Neural cell (in vitro differentiated cells): ENCODE measurements around the gene CCDC149. TPM values are rescaled to one million over a fixed set of nuclear protein-coding genes. Genes with fewer than 3 reads are reported as not detected.

Experiments
- H2AFZ ChIP-seq: fragments of 200-600, 300-800 bp; sonication (generic), shearing (Covaris generic); 2 replicates; pipeline ENCODE4 v1.6.0; 2014; ENCODE audit warnings: low read depth, mild to moderate bottlenecking, antibody characterized with exemption, low read length, moderate library complexity
- H3F3A ChIP-seq: fragments of 200-600 bp; shearing (Covaris generic); 2 replicates; pipeline ENCODE4 v1.6.1; 2016; ENCODE audit warnings: mild to moderate bottlenecking, moderate library complexity, mixed read lengths, antibody characterized with exemption, low read length; ENCODE audit not compliant: insufficient read depth, poor library complexity, severe bottlenecking
- H3K27ac ChIP-seq: fragments of 200-600, 300-800 bp; sonication (generic), shearing (Covaris generic); 2 replicates; pipeline ENCODE4 v1.5.1; 2014; ENCODE audit warnings: mild to moderate bottlenecking, low read length, moderate library complexity
- H3K27me3 ChIP-seq: fragments of 300-800, 200-600 bp; sonication (generic), shearing (Covaris generic); 2 replicates; pipeline ENCODE4 v1.6.0; 2014; ENCODE audit warnings: mild to moderate bottlenecking, low read depth, low read length, moderate library complexity; ENCODE audit not compliant: insufficient read depth
- H3K36me3 ChIP-seq: fragments of 300-800, 200-600 bp; sonication (generic), shearing (Covaris generic); 2 replicates; pipeline ENCODE4 v1.5.1; 2014; ENCODE audit warnings: mild to moderate bottlenecking, antibody characterized with exemption, low read length, moderate library complexity; ENCODE audit not compliant: insufficient read depth
- H3K4me2 ChIP-seq: fragments of 300-800, 200-600 bp; sonication (generic), shearing (Covaris generic); 2 replicates; pipeline ENCODE4 v1.6.0; 2014; ENCODE audit warnings: mild to moderate bottlenecking, low read length
- H3K4me3 ChIP-seq: fragments of 300-800, 200-600 bp; sonication (generic), shearing (Covaris generic); 2 replicates; pipeline ENCODE4 v1.5.1; 2014; ENCODE audit warnings: mild to moderate bottlenecking, low read length, moderate library complexity
- H3K79me2 ChIP-seq: fragments of 200-600 bp; shearing (Covaris generic); replicated peaks from 2 replicates; pipeline ENCODE4 v1.6.0; 2014; ENCODE audit warnings: mild to moderate bottlenecking, low read length, moderate library complexity; ENCODE audit not compliant: insufficient read depth
- H3K9ac ChIP-seq: fragments of 300-800, 200-600 bp; sonication (generic), shearing (Covaris generic); 2 replicates; pipeline ENCODE4 v1.6.1; 2016; ENCODE audit warnings: mild to moderate bottlenecking, low read length, mixed read lengths
- H3K9me2 ChIP-seq: fragments of 200-600 bp; shearing (Covaris generic); 2 replicates; pipeline ENCODE4 v1.6.1; 2016; ENCODE audit warnings: mild to moderate bottlenecking, low read length, mixed read lengths; ENCODE audit not compliant: insufficient read depth
- H3K9me3 ChIP-seq: fragments of 200-600, 300-800 bp; sonication (generic), shearing (Covaris generic); 2 replicates; pipeline ENCODE4 v1.6.1; 2016; ENCODE audit warnings: mild to moderate bottlenecking, mixed run types, low read length, moderate library complexity, mixed read lengths
- H4K20me1 ChIP-seq: fragments of 200-600 bp; shearing (Covaris generic); 2 replicates; pipeline ENCODE4 v1.6.1; 2016; ENCODE audit warnings: mild to moderate bottlenecking, mixed run types; ENCODE audit not compliant: insufficient read depth
- EP300 ChIP-seq: fragments of 450-650 bp; conservative IDR thresholded peaks from 2 replicates; pipeline ENCODE4 v1.6.1; 2014; ENCODE audit warnings: antibody characterized with exemption, mild to moderate bottlenecking, moderate library complexity; ENCODE audit not compliant: poor library complexity, severe bottlenecking
- EZH2 ChIP-seq: fragments of 200-600, 300-800 bp; shearing (Covaris generic), sonication (generic); IDR thresholded peaks from 2 replicates; pipeline ENCODE4 v1.6.1; 2014; ENCODE audit warnings: antibody characterized with exemption, low read length, borderline replicate concordance, mild to moderate bottlenecking; ENCODE audit not compliant: insufficient read depth, poor library complexity, severe bottlenecking
- MXI1 ChIP-seq: fragments of 450-650 bp; conservative IDR thresholded peaks from 2 replicates; pipeline ENCODE4 v1.6.1; 2014; ENCODE audit warnings: antibody characterized with exemption, mild to moderate bottlenecking; ENCODE audit not compliant: poor library complexity, severe bottlenecking
- POLR2AphosphoS5 ChIP-seq: IDR thresholded peaks from 2 replicates; pipeline ENCODE4 v1.6.1; 2012
- RAD21 ChIP-seq: fragments of 450-650 bp; conservative IDR thresholded peaks from 2 replicates; pipeline ENCODE4 v1.6.1; 2014; ENCODE audit warnings: antibody characterized with exemption, mild to moderate bottlenecking, moderate library complexity
- SMC3 ChIP-seq: fragments of 450-650 bp; conservative IDR thresholded peaks from 2 replicates; pipeline ENCODE4 v1.6.1; 2014; ENCODE audit warnings: antibody characterized with exemption, mild to moderate bottlenecking, moderate library complexity; ENCODE audit not compliant: poor library complexity
- TAF1 ChIP-seq: IDR thresholded peaks from 2 replicates; pipeline ENCODE4 v1.6.1; 2012; ENCODE audit warnings: low read depth
- polyA plus RNA-seq: library from polyadenylated mRNA; depleted of rRNA; stranded (reverse); fragments of >200 nt; gene quantifications from 2 replicates; pipeline ENCODE4 v1.2.3, GENCODE V29; 2014
- TF ChIP-seq, protein P1 (sequence below): IDR thresholded peaks from 2 replicates; pipeline ENCODE4 v1.6.1; 2012; ENCODE audit warnings: borderline replicate concordance
- TF ChIP-seq, protein P2 (sequence below): fragments of 450-650 bp; IDR thresholded peaks from 2 replicates; pipeline ENCODE4 v1.5.1; 2014; ENCODE audit warnings: antibody characterized with exemption, mild to moderate bottlenecking, moderate library complexity; ENCODE audit not compliant: poor library complexity, severe bottlenecking

CCDC149 gene
- polyA plus RNA-seq, 1 donor from 2014 or later, result 6.6 TPM

DNA sequence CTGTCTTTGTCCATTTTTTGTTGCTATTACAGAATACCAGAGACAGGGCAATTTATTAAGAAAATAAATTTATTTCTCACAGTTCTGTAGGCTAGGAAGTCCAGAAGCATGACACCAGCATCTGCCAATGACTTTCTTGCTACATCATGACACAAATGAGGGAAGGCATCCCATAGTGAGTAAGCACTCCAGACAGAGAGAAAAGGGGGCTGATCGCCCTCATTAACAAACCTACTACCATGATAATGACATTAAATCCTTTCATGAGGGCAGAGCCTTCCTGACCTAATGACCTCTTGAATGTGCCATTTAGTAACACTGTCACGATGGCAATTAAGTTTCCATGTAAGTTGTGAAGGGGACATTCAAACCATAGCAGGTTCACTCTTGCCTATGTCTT lies 20.1 kb downstream of the CCDC149 start:
- H3K9me2 ChIP-seq, result no peaks in the 10 kb centered on the region
- no peak overlapping the region for H3K27ac ChIP-seq
- no peaks in the 10 kb centered on the region for H3K36me3 ChIP-seq
- H4K20me1 ChIP-seq, result no peaks in the 10 kb centered on the region
- no peaks in the 10 kb centered on the region for H3F3A ChIP-seq
- H3K4me3 ChIP-seq, result no peak overlapping the region
- no peaks in the 10 kb centered on the region for H3K79me2 ChIP-seq
- H3K9ac ChIP-seq, result no peak overlapping the region
- H3K9me3 ChIP-seq, result no peaks in the 10 kb centered on the region
- no peak for TF ChIP-seq POLR2AphosphoS5
- no peak overlapping the region for H2AFZ ChIP-seq
- H3K4me2 ChIP-seq, result no peak overlapping the region
- H3K27me3 ChIP-seq, result no peaks in the 10 kb centered on the region

DNA sequence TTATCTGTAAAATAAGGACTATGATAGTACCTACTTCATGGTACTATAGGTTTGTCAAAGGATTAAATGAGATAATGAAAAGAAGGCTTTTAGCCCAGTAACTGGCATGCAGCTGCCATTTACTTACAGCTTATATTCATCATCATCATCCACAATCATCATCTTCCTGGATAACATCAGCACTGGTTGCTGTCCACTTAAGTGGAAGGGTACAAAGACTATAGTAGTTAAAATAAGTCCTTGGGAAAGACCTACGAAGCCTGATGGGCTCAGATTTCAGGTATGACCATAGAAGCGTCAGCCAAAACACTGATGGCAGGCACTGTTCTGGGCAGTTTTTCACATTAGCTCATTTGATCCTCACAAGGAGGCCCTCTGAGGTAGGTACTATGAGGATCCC lies 20.6 kb downstream of the CCDC149 start:
- no peak for TF ChIP-seq TAF1
- TF ChIP-seq, protein P1, sequence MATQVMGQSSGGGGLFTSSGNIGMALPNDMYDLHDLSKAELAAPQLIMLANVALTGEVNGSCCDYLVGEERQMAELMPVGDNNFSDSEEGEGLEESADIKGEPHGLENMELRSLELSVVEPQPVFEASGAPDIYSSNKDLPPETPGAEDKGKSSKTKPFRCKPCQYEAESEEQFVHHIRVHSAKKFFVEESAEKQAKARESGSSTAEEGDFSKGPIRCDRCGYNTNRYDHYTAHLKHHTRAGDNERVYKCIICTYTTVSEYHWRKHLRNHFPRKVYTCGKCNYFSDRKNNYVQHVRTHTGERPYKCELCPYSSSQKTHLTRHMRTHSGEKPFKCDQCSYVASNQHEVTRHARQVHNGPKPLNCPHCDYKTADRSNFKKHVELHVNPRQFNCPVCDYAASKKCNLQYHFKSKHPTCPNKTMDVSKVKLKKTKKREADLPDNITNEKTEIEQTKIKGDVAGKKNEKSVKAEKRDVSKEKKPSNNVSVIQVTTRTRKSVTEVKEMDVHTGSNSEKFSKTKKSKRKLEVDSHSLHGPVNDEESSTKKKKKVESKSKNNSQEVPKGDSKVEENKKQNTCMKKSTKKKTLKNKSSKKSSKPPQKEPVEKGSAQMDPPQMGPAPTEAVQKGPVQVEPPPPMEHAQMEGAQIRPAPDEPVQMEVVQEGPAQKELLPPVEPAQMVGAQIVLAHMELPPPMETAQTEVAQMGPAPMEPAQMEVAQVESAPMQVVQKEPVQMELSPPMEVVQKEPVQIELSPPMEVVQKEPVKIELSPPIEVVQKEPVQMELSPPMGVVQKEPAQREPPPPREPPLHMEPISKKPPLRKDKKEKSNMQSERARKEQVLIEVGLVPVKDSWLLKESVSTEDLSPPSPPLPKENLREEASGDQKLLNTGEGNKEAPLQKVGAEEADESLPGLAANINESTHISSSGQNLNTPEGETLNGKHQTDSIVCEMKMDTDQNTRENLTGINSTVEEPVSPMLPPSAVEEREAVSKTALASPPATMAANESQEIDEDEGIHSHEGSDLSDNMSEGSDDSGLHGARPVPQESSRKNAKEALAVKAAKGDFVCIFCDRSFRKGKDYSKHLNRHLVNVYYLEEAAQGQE, result no peak
- no peak for TF ChIP-seq POLR2AphosphoS5
- TF ChIP-seq RAD21, result no peak
- TF ChIP-seq EZH2, result no peak
- no peak for TF ChIP-seq SMC3
- TF ChIP-seq EP300, result no peak
- TF ChIP-seq, protein P2, sequence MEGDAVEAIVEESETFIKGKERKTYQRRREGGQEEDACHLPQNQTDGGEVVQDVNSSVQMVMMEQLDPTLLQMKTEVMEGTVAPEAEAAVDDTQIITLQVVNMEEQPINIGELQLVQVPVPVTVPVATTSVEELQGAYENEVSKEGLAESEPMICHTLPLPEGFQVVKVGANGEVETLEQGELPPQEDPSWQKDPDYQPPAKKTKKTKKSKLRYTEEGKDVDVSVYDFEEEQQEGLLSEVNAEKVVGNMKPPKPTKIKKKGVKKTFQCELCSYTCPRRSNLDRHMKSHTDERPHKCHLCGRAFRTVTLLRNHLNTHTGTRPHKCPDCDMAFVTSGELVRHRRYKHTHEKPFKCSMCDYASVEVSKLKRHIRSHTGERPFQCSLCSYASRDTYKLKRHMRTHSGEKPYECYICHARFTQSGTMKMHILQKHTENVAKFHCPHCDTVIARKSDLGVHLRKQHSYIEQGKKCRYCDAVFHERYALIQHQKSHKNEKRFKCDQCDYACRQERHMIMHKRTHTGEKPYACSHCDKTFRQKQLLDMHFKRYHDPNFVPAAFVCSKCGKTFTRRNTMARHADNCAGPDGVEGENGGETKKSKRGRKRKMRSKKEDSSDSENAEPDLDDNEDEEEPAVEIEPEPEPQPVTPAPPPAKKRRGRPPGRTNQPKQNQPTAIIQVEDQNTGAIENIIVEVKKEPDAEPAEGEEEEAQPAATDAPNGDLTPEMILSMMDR, result no peak
- no peak for TF ChIP-seq MXI1
- Histone ChIP-seq H3K4me3 (no peak overlapping the region), H3K9ac (no peak overlapping the region), H3K27me3 (no peaks in the 10 kb centered on the region), H3K9me3 (no peaks in the 10 kb centered on the region), H3F3A (no peaks in the 10 kb centered on the region), H3K9me2 (no peaks in the 10 kb centered on the region), H3K27ac (no peak overlapping the region), H4K20me1 (no peaks in the 10 kb centered on the region), H3K79me2 (no peaks in the 10 kb centered on the region), H3K36me3 (no peaks in the 10 kb centered on the region), H2AFZ (no peak overlapping the region), H3K4me2 (no peak overlapping the region)

DNA sequence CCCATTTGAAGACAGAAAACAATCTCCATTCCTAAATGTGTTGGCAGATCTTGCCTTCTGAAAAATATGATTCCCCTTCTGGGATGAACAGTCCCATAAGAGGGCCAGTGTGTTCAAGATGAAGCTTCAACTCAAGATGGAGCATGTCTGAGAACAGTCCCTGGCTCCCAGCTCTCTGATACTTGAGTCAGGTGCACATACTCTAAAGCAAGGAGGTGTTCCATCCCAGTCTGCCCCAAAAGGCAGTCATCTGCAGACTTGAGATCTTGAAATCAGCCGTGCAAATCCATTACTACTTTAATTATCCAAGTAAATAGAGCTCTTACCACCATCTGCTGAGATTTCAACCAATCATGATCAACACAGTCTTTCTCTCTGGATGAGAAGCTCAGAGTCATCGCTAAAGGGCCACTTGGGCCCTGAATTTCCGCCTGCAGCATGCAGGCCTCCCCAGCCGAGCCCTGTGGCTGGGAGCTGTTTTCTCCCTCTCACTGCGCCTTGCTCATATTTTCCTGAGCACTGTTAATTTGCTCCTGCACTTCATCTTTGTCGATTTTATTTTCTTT lies 22.2 kb downstream of the CCDC149 start:
- Histone ChIP-seq H3K9me3 (no peaks in the 10 kb centered on the region), H3F3A (no peaks in the 10 kb centered on the region), H3K36me3 (no peaks in the 10 kb centered on the region), H3K9ac (no peak overlapping the region), H4K20me1 (no peaks in the 10 kb centered on the region), H3K4me3 (no peak overlapping the region), H2AFZ (no peak overlapping the region), H3K4me2 (no peak overlapping the region), H3K9me2 (no peaks in the 10 kb centered on the region), H3K27ac (no peak overlapping the region), H3K27me3 (no peaks in the 10 kb centered on the region), H3K79me2 (no peaks in the 10 kb centered on the region)
- TF ChIP-seq, protein P2, result no peak
- TF ChIP-seq RAD21, result no peak
- TF ChIP-seq TAF1, result no peak
- no peak for TF ChIP-seq POLR2AphosphoS5
- TF ChIP-seq, protein P1, result no peak
- no peak for TF ChIP-seq SMC3
- TF ChIP-seq EZH2, result no peak
